Bladder microvascular endothelial cell (primary cell): ENCODE measurements around the gene SPDYE1. TPM values are rescaled to one million over a fixed set of nuclear protein-coding genes. Genes with fewer than 3 reads are reported as not detected.

Source experiments
- total RNA-seq: library from RNA; depleted of rRNA; stranded (reverse); fragments of >200 nt; gene quantifications from 2 replicates; pipeline ENCODE4 v1.2.3, GENCODE V29; 2014

The SPDYE1 gene
- not detected in 2 replicates for total RNA-seq

GRCh38 chr7:43997532-43997931 lies at the start of gene SPDYE1:
SPDYE1 (plus strand) TSS chr7:43997897; CDS start chr7:43999950, 2,053 bp downstream.

GRCh38 chr7:44044315-44045225 lies 46.9 kb downstream of the SPDYE1 start, which contains the start of gene DBNL:
DBNL (plus strand) TSS chr7:44044702; CDS start chr7:44044738, 36 bp downstream.

Other genes with a start within 250 kb of the SPDYE1 start
- 19.4 and 20.9 TPM in 2 replicates for gene BLVRA, start 239.2 kb upstream of the SPDYE1 start, total RNA-seq
- gene MRPS24, start 128.4 kb upstream of the SPDYE1 start, total RNA-seq: 48.3 and 61.4 TPM in 2 replicates
- gene URGCP, start 91.3 kb upstream of the SPDYE1 start, total RNA-seq: 18.1 and 29.3 TPM in 2 replicates
- gene UBE2D4, start 71.5 kb upstream of the SPDYE1 start, total RNA-seq: 4.7 and 9.1 TPM in 2 replicates
- gene DBNL, start 46.8 kb downstream of the SPDYE1 start, total RNA-seq: 82.6 and 159 TPM in 2 replicates
- gene PGAM2, start 67.7 kb downstream of the SPDYE1 start, total RNA-seq: not detected in 2 replicates
- gene POLM, start 84.6 kb downstream of the SPDYE1 start, total RNA-seq: 5.2 and 9.4 TPM in 2 replicates
- gene AEBP1, start 106.4 kb downstream of the SPDYE1 start, total RNA-seq: 1.3 and 27.3 TPM in 2 replicates
- 59.3 and 60.7 TPM in 2 replicates for gene POLD2, start 125.7 kb downstream of the SPDYE1 start, total RNA-seq
- gene MYL7, start 143.4 kb downstream of the SPDYE1 start, total RNA-seq: not detected in 2 replicates
- gene GCK, start 191.5 kb downstream of the SPDYE1 start, total RNA-seq: under 0.01 and 0.25 TPM in 2 replicates
- gene YKT6, start 203.1 kb downstream of the SPDYE1 start, total RNA-seq: 61.8 and 74.7 TPM in 2 replicates